Activated naive CD8-positive, alpha-beta T cell treated with anti-CD3 and anti-CD28 coated beads, Interleukin-2, amount 10 ng/mL, durations not matched to agents 7 days and 5 days (primary cell): ENCODE data around the gene TWF2. TPM values are rescaled to one million over a fixed set of nuclear protein-coding genes. Genes with fewer than 3 reads are reported as not detected.

Experiments
- ATAC-seq: fragments of 150-1000 bp; cut with Tn5 transposase; one replicate; pipeline ENCODE4 v1.10.0; 2021; ENCODE audit warnings: low read depth, moderate library complexity
- POLR2A ChIA-PET: fragments of 350-600 bp; sonication (Branson Sonifier 250); formaldehyde crosslinking; loops from one replicate; lab custom pipeline; 2021; ENCODE audit warnings: antibody characterized with exemption; lab: Charles Lee
- DNase-seq: peaks from one replicate; pipeline ENCODE4 v3.0.0; 2021
- H3K27ac Mint-ChIP-seq: one replicate; pipeline ENCODE4 v1.8.0; 2022; ENCODE audit warnings: mild to moderate bottlenecking, mixed read lengths
- H3K27me3 Mint-ChIP-seq: one replicate; pipeline ENCODE4 v1.8.0; 2022; ENCODE audit warnings: mild to moderate bottlenecking, moderate library complexity, mixed read lengths
- H3K36me3 Mint-ChIP-seq: one replicate; pipeline ENCODE4 v1.8.0; 2021; ENCODE audit warnings: mild to moderate bottlenecking, mixed read lengths
- H3K4me1 Mint-ChIP-seq: one replicate; pipeline ENCODE4 v1.8.0; 2021; ENCODE audit warnings: mixed read lengths
- H3K4me3 Mint-ChIP-seq: one replicate; pipeline ENCODE4 v1.8.0; 2022; ENCODE audit warnings: mild to moderate bottlenecking, moderate library complexity, mixed read lengths
- H3K9me3 Mint-ChIP-seq: one replicate; pipeline ENCODE4 v1.8.0; 2021; ENCODE audit warnings: mixed read lengths
- microRNA-seq: library from miRNA; unstranded; fragments of <30 nt; microRNA quantifications from one replicate; pipeline ENCODE4 v1.2.0, GENCODE V29; 2022
- total RNA-seq, 2 experiments: library from RNA; stranded (reverse); gene quantifications; one replicate each; pipeline ENCODE4 v1.2.3, GENCODE V29; 2021

Gene TWF2
- total RNA-seq, 2 experiments from 2014 or later, result 118 to 122 TPM

- POLR2A ChIA-PET, result no interaction called here
- no peaks in the 10 kb centered on the region for H3K36me3 Mint-ChIP-seq
- ATAC-seq (no peak), DNase-seq (no peak)
- H3K9me3 Mint-ChIP-seq, result no peaks in the 10 kb centered on the region
- peak overlapping the region; percentile 51 for H3K27ac Mint-ChIP-seq
- H3K27me3 Mint-ChIP-seq, result no peaks in the 10 kb centered on the region
- H3K4me3 Mint-ChIP-seq, result peak overlapping the region; percentile 37
- peaks cover 11% of the 10 kb centered on the region for H3K4me1 Mint-ChIP-seq
These were observed 50.4 kb downstream of the TWF2 start for GRCh38 chr3:52188556-52188955.

DNA sequence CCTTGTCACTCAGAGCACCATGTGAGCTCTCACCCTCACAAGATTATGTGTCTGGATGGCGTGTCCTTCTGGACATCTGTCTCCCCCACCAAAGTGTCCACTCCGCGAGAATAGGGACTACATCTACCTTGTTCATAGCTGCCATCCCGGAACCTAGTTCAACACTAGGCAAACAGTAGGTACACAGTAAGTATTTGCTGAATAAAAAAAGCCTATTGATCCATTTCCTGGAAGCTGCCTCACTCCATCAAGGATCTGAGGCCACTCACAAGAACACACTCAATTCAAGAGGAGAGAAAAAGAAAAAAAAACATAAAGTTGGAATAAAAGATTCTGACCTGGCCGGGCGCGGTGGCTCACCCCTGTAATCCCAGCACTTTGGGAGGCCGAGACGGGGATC is 52.2 kb downstream of the TWF2 start:
- POLR2A ChIA-PET, result interaction anchor here (0.8 kb wide), 1 partner anchor 10 kb away, joined by 3 read pairs; no protein-coding TSS in a partner anchor
- Mint-ChIP-seq H3K27ac (no peak overlapping the region), H3K27me3 (no peaks in the 10 kb centered on the region), H3K9me3 (no peaks in the 10 kb centered on the region), H3K4me3 (no peak overlapping the region), H3K36me3 (no peaks in the 10 kb centered on the region), H3K4me1 (peaks cover 20% of the 10 kb centered on the region)
- DNase-seq (no peak), ATAC-seq (no peak)

- ATAC-seq, result no peak
- Mint-ChIP-seq H3K27ac (no peak overlapping the region), H3K4me1 (peaks cover 20% of the 10 kb centered on the region), H3K36me3 (no peaks in the 10 kb centered on the region), H3K4me3 (no peak overlapping the region), H3K27me3 (no peaks in the 10 kb centered on the region), H3K9me3 (no peaks in the 10 kb centered on the region)
- no peak for DNase-seq
- POLR2A ChIA-PET, result interaction anchor here (0.8 kb wide), 1 partner anchor 11 kb away, joined by 3 read pairs; no protein-coding TSS in a partner anchor
These were observed 53.1 kb downstream of the TWF2 start for GRCh38 chr3:52185837-52186236.

GRCh38 chr3:52185311-52185710 is 53.6 kb downstream of the TWF2 start:
- no peaks in the 10 kb centered on the region for H3K36me3 Mint-ChIP-seq
- H3K27ac Mint-ChIP-seq, result no peak overlapping the region
- no peak overlapping the region for H3K4me3 Mint-ChIP-seq
- H3K9me3 Mint-ChIP-seq, result no peaks in the 10 kb centered on the region
- POLR2A ChIA-PET, result no interaction called here
- ATAC-seq (no peak), DNase-seq (no peak)
- peaks cover 20% of the 10 kb centered on the region for H3K4me1 Mint-ChIP-seq
- H3K27me3 Mint-ChIP-seq, result peaks cover 2% of the 10 kb centered on the region

DNA sequence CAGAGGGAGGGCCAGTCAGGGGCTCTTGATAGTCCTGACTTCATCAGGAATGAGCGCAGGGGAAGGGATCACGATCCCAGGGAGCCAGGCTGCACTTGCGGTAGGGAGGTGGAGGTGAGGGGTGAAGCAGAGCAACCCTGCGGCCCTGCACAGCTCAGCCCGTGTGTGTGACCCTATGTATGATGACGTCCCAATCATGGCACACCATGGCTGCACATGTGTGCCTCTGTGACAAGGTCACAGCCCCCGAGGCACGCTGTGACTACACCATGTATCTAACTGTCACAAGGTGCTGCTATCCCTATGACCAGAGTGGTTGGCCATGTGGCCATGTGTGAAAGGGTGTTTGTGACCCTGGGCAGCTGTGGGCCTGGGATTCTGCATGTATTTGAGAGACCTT is 54.3 kb downstream of the TWF2 start:
- peak; percentile 34 for ATAC-seq
- Mint-ChIP-seq H3K27me3 (peaks cover 2% of the 10 kb centered on the region), H3K4me3 (no peak overlapping the region), H3K36me3 (no peaks in the 10 kb centered on the region), H3K27ac (no peak overlapping the region), H3K4me1 (peaks cover 18% of the 10 kb centered on the region), H3K9me3 (no peaks in the 10 kb centered on the region)
- no peak for DNase-seq
- POLR2A ChIA-PET, result interaction anchor here (1.1 kb wide), 1 partner anchor 15 kb away, joined by 3 read pairs; no protein-coding TSS in a partner anchor

- DNase-seq (no peak), ATAC-seq (no peak)
- POLR2A ChIA-PET, result interaction anchor here (1.1 kb wide), 1 partner anchor 15 kb away, joined by 3 read pairs; no protein-coding TSS in a partner anchor
These were observed 55.0 kb downstream of the TWF2 start for GRCh38 chr3:52183786-52184445.

GRCh38 chr3:52182691-52183090 is 56.3 kb downstream of the TWF2 start:
- Mint-ChIP-seq H3K4me1 (peaks cover 9% of the 10 kb centered on the region), H3K36me3 (no peaks in the 10 kb centered on the region), H3K27me3 (peaks cover 11% of the 10 kb centered on the region), H3K27ac (no peak overlapping the region), H3K4me3 (no peak overlapping the region), H3K9me3 (no peaks in the 10 kb centered on the region)
- ATAC-seq (no peak), DNase-seq (no peak)
- POLR2A ChIA-PET, result interaction anchor here (0.9 kb wide), 1 partner anchor 15 kb away, joined by 3 read pairs; the partner anchor contains the start of gene ALAS1

More at GRCh38 chr3:52183786-52184445, 55.0 kb downstream of the TWF2 start:
- H3K9me3 Mint-ChIP-seq, result no peaks in the 10 kb centered on the region
- peaks cover 3% of the 10 kb centered on the region for H3K27me3 Mint-ChIP-seq
- H3K4me1 Mint-ChIP-seq, result peaks cover 12% of the 10 kb centered on the region
- no peak overlapping the region for H3K27ac Mint-ChIP-seq
- H3K4me3 Mint-ChIP-seq, result no peak overlapping the region
- no peaks in the 10 kb centered on the region for H3K36me3 Mint-ChIP-seq

DNA sequence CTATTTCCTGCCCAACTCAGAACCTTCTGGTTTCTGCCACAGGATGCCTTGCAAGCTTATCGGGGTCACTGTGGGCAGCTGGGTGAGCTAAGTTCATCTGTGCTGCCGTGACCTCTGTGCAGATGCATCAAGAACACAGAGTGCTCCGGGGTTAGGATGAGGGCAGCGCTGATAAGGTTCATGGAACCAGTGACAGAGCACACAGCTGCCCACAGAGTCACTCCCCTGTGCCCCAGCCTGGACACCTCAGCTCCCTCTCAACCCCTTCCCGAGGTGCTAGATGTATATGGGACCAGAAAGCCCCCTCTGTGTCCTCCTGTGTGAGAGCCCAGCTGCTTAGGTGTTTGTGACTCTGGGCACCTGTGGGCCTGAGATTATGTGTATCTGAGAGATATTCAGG is 56.8 kb downstream of the TWF2 start:
- POLR2A ChIA-PET, result interaction anchor here (0.9 kb wide), 1 partner anchor 15 kb away, joined by 3 read pairs; the partner anchor contains the start of gene ALAS1
- no peak overlapping the region for H3K4me3 Mint-ChIP-seq
- no peaks in the 10 kb centered on the region for H3K9me3 Mint-ChIP-seq
- H3K27me3 Mint-ChIP-seq, result peaks cover 11% of the 10 kb centered on the region
- DNase-seq (no peak), ATAC-seq (peak; percentile 40)
- no peaks in the 10 kb centered on the region for H3K36me3 Mint-ChIP-seq
- H3K27ac Mint-ChIP-seq, result no peak overlapping the region
- peaks cover 9% of the 10 kb centered on the region for H3K4me1 Mint-ChIP-seq

DNA sequence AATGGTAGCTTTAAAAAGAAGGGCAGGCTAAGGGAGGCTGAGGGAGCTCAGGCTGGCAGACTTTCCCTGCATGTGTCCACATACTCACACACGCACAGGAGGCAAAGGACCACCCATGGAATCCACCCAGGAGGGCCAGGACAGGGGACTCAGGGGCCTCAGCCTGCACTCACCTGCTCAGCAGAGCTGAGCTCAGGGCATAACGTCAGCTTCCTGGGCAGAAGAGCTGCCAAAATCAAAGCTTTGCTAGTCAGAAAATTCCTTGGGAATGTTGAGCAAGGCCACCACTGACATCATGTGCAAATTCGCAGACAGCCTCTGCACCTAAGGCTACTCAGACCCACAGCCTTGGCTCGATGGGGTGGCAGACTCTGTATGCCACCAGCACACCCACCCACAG is 57.4 kb downstream of the TWF2 start:
- Mint-ChIP-seq H3K4me3 (no peak overlapping the region), H3K27ac (no peak overlapping the region), H3K27me3 (peaks cover 11% of the 10 kb centered on the region), H3K9me3 (no peaks in the 10 kb centered on the region), H3K4me1 (peaks cover 9% of the 10 kb centered on the region), H3K36me3 (no peaks in the 10 kb centered on the region)
- DNase-seq (no peak), ATAC-seq (no peak)
- POLR2A ChIA-PET, result interaction anchor here (0.9 kb wide), 1 partner anchor 16 kb away, joined by 3 read pairs; the partner anchor contains the start of gene ALAS1

Small RNA genes within 50 kb of the gene (microRNA-seq; reads per million reads assigned to microRNA genes)
- 442,242 reads per million, percentile 100 among the genes with 10 or more reads in this experiment for gene MIRLET7G

Other genes starting within 250 kb of the TWF2 start
- gene RPL29, start 243.3 kb downstream of the TWF2 start, total RNA-seq, result 1,000 to 10,000 TPM; 1,076 to 1,089 TPM
- gene DUSP7, start 182.6 kb downstream of the TWF2 start, total RNA-seq, result 10 to 100 TPM; 30.9 to 31.3 TPM
- gene POC1A, start 84.7 kb downstream of the TWF2 start, total RNA-seq, result 10 to 100 TPM; 20.8 to 22.4 TPM
- gene ALAS1, start 41.0 kb downstream of the TWF2 start, total RNA-seq, result 10 to 100 TPM; 46.9 to 50.1 TPM
- gene TLR9, start 13.5 kb downstream of the TWF2 start, total RNA-seq, result 1 to 10 TPM; 1.6 to 2.0 TPM
- 100 to 1,000 TPM; 101 to 105 TPM for gene PPM1M, start 6.6 kb upstream of the TWF2 start, total RNA-seq
- 100 to 1,000 TPM; 134 to 140 TPM for gene WDR82, start 39.5 kb upstream of the TWF2 start, total RNA-seq
- 10 to 100 TPM; 26.2 to 31.2 TPM for gene GLYCTK, start 48.7 kb upstream of the TWF2 start, total RNA-seq
- gene DNAH1, start 77.2 kb upstream of the TWF2 start, total RNA-seq, result 10 to 100 TPM; 28.5 to 30.0 TPM
- gene BAP1, start 170.8 kb upstream of the TWF2 start, total RNA-seq, result 100 to 1,000 TPM in 1 of 2 experiments, 10 to 100 TPM in 1; 96.8 to 103 TPM
- 10 to 100 TPM; 19.2 to 20.6 TPM for gene PHF7, start 171.5 kb upstream of the TWF2 start, total RNA-seq
- gene SEMA3G, start 205.9 kb upstream of the TWF2 start, total RNA-seq, result under 1 TPM; 0.06 to 0.09 TPM
- 1 to 10 TPM; 3.0 to 3.2 TPM for gene TNNC1, start 214.9 kb upstream of the TWF2 start, total RNA-seq
- 100 to 1,000 TPM; 124 to 125 TPM for gene NISCH, start 216.4 kb upstream of the TWF2 start, total RNA-seq